Testis (tissue), 3 donors: ENCODE data around the gene STX16. TPM values are rescaled to one million over a fixed set of nuclear protein-coding genes. Genes with fewer than 3 reads are reported as not detected.

Source experiments
- DNase-seq: peaks from one replicate; pipeline ENCODE4 v3.0.0-alpha.2; 2019
- H3K27ac ChIP-seq, 2 donors: fragments of 200-600 bp; sonication (generic); one replicate each; pipeline ENCODE4 v1.5.1; 2019
- H3K27me3 ChIP-seq: fragments of 200-600 bp; sonication (generic); one replicate; pipeline ENCODE4 v1.5.1; 2019
- H3K36me3 ChIP-seq: fragments of 200-600 bp; sonication (generic); one replicate; pipeline ENCODE4 v1.5.1; 2017; ENCODE audit warnings: low read depth; ENCODE audit errors: missing control alignments
- H3K4me1 ChIP-seq: fragments of 200-600 bp; sonication (generic); one replicate; pipeline ENCODE4 v1.5.1; 2019
- H3K4me3 ChIP-seq, 2 donors: fragments of 200-600 bp; sonication (generic); one replicate each; pipeline ENCODE4 v1.5.1; 2017 to 2019
- H3K9me3 ChIP-seq: fragments of 200-600 bp; sonication (generic); one replicate; pipeline ENCODE4 v1.5.1; 2017
- CTCF ChIP-seq, 3 experiments: fragments of 450-650 bp in 2 of 3; fragments of 200-600 bp in 1 of 3; sonication (generic) in 1 of 3; IDR thresholded peaks; one replicate each; pipeline ENCODE4 v1.5.1; 2016 to 2019; ENCODE audit warnings: antibody characterized with exemption in 3 of 3, mild to moderate bottlenecking in 2 of 3, moderate library complexity in 1 of 3
- POLR2A ChIP-seq: fragments of 450-650 bp; IDR thresholded peaks from one replicate; pipeline ENCODE4 v1.6.1; 2017; ENCODE audit warnings: antibody characterized with exemption, mild to moderate bottlenecking, moderate library complexity
- WGBS, 2 donors: methylation state at CpG; one replicate each; pipeline ENCODE4 v1.1.5; 2018; 5-methylcytosine and 5-hydroxymethylcytosine counted together
- intact Hi-C: fragments of 100-400 bp; cut with DNase I; formaldehyde crosslinking; loops from one replicate; pipeline ENCODE4 v1.15.1; 2023; ENCODE audit warnings: low total_unique reads
- polyA plus RNA-seq: library from polyadenylated mRNA; stranded (reverse); fragments of 350-450 nt; fragmentation: Illumina TruSeq; extraction: RNeasy Lipid Tissue Mini Kit (QIAGEN cat#74804); gene quantifications from one replicate; pipeline ENCODE4 v1.2.3, GENCODE V29; 2014; ENCODE audit warnings: low read depth, low replicate concordance; ENCODE audit not compliant: insufficient read depth
- total RNA-seq, 2 donors: library from RNA; depleted of rRNA; stranded (reverse); fragments of >200 nt; gene quantifications; one replicate each; pipeline ENCODE4 v1.2.3, GENCODE V29; 2016

The STX16 gene
- total and polyA plus RNA-seq, 3 donors from 2014 or later = 79.3 to 124 (median 107) TPM

- Histone ChIP-seq H3K9me3 (no peaks in the 10 kb centered on the region), H3K36me3 (no peaks in the 10 kb centered on the region), H3K27me3 (no peaks in the 10 kb centered on the region), H3K4me3 (no peak overlapping the region), H3K4me1 (no peaks in the 10 kb centered on the region), H3K27ac (no peak overlapping the region)
- TF ChIP-seq CTCF (IDR thresholded peaks at IDR 0.05) = no peak
- TF ChIP-seq POLR2A = no peak
- 87 to 100% methylated on average over 2 to 18 of the region's 18 CpGs for WGBS, 2 donors
- DNase-seq = no peak
- intact Hi-C loops = no loop called here
Observed at GRCh38 chr20:58715801-58716475, 64.9 kb downstream of the STX16 start.

GRCh38 chr20:58716476-58717277 is 65.6 kb downstream of the STX16 start:
- no peak for TF ChIP-seq POLR2A
- TF ChIP-seq CTCF (IDR thresholded peaks at IDR 0.05) = no peak

GRCh38 chr20:58717278-58718091 is 66.4 kb downstream of the STX16 start:
- no peak for DNase-seq
- TF ChIP-seq POLR2A = no peak
- Histone ChIP-seq H3K4me3 (no peak overlapping the region), H3K27me3 (no peaks in the 10 kb centered on the region), H3K4me1 (no peaks in the 10 kb centered on the region), H3K27ac (no peak overlapping the region), H3K9me3 (no peaks in the 10 kb centered on the region), H3K36me3 (no peaks in the 10 kb centered on the region)
- intact Hi-C loops = no loop called here
- 91 to 100% methylated on average over 2 to 15 of the region's 23 CpGs for WGBS, 2 donors

More at GRCh38 chr20:58716476-58717277, 65.6 kb downstream of the STX16 start:
- intact Hi-C loops = no loop called here
- Histone ChIP-seq H3K9me3 (no peaks in the 10 kb centered on the region), H3K4me3 (no peak overlapping the region), H3K27ac (no peak overlapping the region), H3K27me3 (no peaks in the 10 kb centered on the region), H3K4me1 (no peaks in the 10 kb centered on the region), H3K36me3 (no peaks in the 10 kb centered on the region)
- 69% methylated on average over 22 of the region's 23 CpGs; no CpG with 5 or more reads in 1 of the 2 donors for WGBS, 2 donors
- no peak for DNase-seq

- no peak for TF ChIP-seq CTCF (IDR thresholded peaks at IDR 0.05)
- no peak for TF ChIP-seq POLR2A
- Histone ChIP-seq H3K36me3 (no peaks in the 10 kb centered on the region), H3K4me1 (no peaks in the 10 kb centered on the region), H3K4me3 (no peak overlapping the region), H3K27ac (no peak overlapping the region), H3K9me3 (no peaks in the 10 kb centered on the region), H3K27me3 (no peaks in the 10 kb centered on the region)
- WGBS, 2 donors = 89 to 97% methylated on average over 11 to 15 of the region's 15 CpGs
- intact Hi-C loops = no loop called here
- no peak for DNase-seq
Observed at GRCh38 chr20:58718121-58718563, 67.1 kb downstream of the STX16 start.

GRCh38 chr20:58718729-58719128 is 67.6 kb downstream of the STX16 start:
- 73 to 78% methylated on average over 10 of the region's 10 CpGs for WGBS, 2 donors
- no peak for DNase-seq
- Histone ChIP-seq H3K4me1 (no peaks in the 10 kb centered on the region), H3K4me3 (no peak overlapping the region), H3K9me3 (no peaks in the 10 kb centered on the region), H3K27ac (no peak overlapping the region), H3K27me3 (no peaks in the 10 kb centered on the region), H3K36me3 (no peaks in the 10 kb centered on the region)
- intact Hi-C loops = no loop called here
- TF ChIP-seq CTCF (IDR thresholded peaks at IDR 0.05) (no peak), POLR2A (no peak)
